Inferior parietal cortex (tissue), 1 donor: ENCODE measurements around the gene SPRR1B.
"Not testable (repeated sequence)": the region's sequence is repeated elsewhere in the genome, so short reads cannot be mapped to it uniquely, and the experiment has no call there.

Experiments used
- DNase-seq: peaks from one replicate; pipeline ENCODE4 v3.0.0-alpha.2; 2016; ENCODE audit errors: extremely low spot score

The SPRR1B gene

GRCh38 chr1:153040950-153041631 lies 10.1 kb downstream of the SPRR1B start, which contains the start of gene SPRR2D:
Gene SPRR2D (minus strand): TSS chr1:153041120. CDS start chr1:153040346, 774 bp downstream.
- DNase-seq: no peak

GRCh38 chr1:153049211-153049610 lies 18.2 kb downstream of the SPRR1B start:
- DNase-seq: no peak

GRCh38 chr1:153056111-153056510 lies 25.1 kb downstream of the SPRR1B start:
- DNase-seq: not testable (repeated sequence)

- no peak for DNase-seq
Measured at GRCh38 chr1:153057375-153057774, 26.4 kb downstream of the SPRR1B start, which contains the start of gene SPRR2A. Gene SPRR2A (minus strand): TSS chr1:153057512. CDS start chr1:153056735, 777 bp downstream.

- no peak for DNase-seq
Measured at GRCh38 chr1:153058154-153058553, 27.2 kb downstream of the SPRR1B start.

GRCh38 chr1:153058826-153059784 lies 28.1 kb downstream of the SPRR1B start:
- DNase-seq: no peak

GRCh38 chr1:153070243-153070642 lies 39.2 kb downstream of the SPRR1B start:
- no peak for DNase-seq

GRCh38 chr1:153071511-153071910 lies 40.5 kb downstream of the SPRR1B start, which contains the start of gene SPRR2B:
Gene SPRR2B (minus strand): TSS chr1:153071611. CDS start chr1:153070839, 772 bp downstream.
- no peak for DNase-seq

- DNase-seq: no peak
Measured at GRCh38 chr1:153072806-153073726, 42.1 kb downstream of the SPRR1B start.

- no peak for DNase-seq
Measured at GRCh38 chr1:153081736-153082135, 50.7 kb downstream of the SPRR1B start.
